COLO668 (cell line): Measurements from ENCODE around the gene MAPK8IP3.
"Not testable (repeated sequence)": the region's sequence is repeated elsewhere in the genome, so short reads cannot be mapped to it uniquely, and the experiment has no call there.

Source experiments
- DNase-seq: peaks from one replicate; lab custom pipeline; 2025; ENCODE audit not compliant: unreplicated experiment; lab: John Stamatoyannopoulos, UW

The MAPK8IP3 gene

GRCh38 chr16:1710811-1711507 is 5.0 kb downstream of the MAPK8IP3 start:
- DNase-seq = no peak

- no peak for DNase-seq
Observed at GRCh38 chr16:1712791-1713261, 6.8 kb downstream of the MAPK8IP3 start.

- DNase-seq = no peak
Observed at GRCh38 chr16:1713331-1713730, 7.3 kb downstream of the MAPK8IP3 start.

GRCh38 chr16:1713933-1714332 is 7.9 kb downstream of the MAPK8IP3 start:
- DNase-seq = peak; percentile 29

DNA sequence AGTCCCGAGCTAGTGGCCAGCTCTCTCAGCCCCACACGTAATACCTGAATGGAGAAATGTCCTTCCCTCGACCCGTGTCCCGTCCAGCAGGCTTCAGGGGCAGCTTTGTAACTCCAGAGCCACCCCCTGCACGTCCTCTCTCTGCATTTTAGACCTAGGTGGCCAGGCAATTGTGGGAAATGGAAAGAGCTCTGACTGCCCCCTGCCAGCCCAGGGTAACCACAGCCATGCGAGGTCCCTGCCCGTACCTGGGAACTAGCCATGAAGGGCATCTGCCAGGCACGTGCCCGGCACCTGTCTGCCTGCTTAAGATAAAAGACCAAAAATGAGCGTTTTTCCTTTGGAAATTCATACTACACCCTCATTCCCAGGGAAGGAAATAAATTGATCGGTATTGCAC is 9.2 kb downstream of the MAPK8IP3 start:
- DNase-seq = no peak

- not testable (repeated sequence) for DNase-seq
Observed at GRCh38 chr16:1718236-1718635, 12.2 kb downstream of the MAPK8IP3 start.

DNA sequence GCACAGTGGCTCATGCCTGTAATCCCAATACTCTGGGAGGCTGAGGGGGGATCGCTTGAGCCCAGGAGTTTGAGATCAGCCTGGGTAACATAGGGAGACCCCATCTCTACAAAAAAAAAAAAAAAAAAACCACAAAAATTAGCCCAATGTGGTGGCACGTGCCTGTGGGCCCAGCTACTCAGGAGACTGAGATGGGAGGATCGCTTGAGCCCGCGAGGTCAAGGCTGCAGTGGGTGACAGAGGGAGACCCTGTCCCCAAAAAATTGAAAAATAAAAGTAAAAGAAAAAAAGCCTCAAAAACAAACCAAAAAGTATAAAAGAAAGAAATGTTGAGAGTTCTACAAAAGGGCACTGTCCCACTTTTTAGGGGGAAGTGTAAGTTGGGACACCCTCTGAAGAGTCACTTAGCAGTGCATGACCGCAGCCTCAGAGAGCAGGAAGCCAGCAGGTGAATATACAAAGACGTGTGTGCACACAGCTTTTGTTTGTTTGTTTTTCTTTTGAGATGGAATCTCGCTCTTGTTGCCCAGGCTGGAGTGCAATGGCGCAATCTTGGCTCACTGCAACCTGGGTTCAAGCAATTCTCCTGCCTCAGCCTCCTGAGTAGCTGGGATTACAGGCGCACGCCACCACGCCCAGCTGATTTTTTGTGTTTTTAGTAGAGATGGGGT is 13.7 kb downstream of the MAPK8IP3 start:
- DNase-seq = peak; percentile 46

DNA sequence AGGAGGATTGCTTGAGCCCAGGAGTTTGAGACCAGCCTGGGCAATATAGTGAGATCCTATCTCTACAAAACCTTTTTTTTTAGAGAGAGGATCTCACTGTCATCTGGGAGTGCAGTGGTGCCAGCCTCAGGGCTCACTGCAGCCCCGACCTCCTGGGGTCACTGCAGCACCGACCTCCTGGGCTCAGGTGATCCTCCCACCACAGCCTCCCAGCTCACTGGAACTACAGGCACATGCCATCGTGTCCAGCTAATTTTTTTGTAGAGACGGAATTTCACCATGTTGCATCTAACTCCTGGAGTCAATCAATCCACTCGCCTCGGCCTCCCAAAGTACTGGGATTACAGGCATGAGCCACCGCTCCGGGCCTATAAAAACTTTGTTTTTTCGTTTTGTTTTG is 15.4 kb downstream of the MAPK8IP3 start:
- no peak for DNase-seq

DNA sequence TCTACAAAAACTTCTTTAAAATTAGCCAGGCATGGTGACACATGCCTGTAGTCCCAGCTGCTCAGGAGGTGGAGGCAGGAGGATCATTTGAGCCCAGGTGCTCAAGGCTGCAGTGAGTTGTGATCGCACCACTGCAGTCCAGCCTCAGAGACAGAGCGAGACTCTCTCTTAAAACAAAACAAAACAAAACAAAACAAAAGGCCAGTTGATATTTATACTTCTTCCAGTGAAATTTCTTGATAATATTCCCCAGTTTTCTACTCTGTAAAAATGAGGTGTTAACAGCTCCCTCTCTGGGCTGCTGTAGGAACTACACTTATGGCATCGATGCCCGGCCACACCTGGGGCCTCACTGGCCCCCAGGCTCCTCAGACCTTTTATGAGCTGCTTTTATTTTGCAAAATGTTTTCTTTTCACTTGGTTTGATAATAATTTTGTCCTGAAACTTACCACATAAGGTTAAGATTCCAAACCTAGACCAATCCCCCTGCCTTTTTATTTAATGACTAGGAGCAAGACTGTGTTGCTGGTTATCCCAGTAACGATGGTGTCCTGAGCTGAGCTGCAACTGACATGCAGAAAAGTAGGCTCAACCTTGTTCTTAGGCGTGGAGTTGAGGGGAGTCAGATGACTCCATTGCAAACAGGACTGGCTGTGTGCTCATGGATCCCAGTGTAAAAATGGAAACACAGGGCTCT is 17.6 kb downstream of the MAPK8IP3 start:
- peak; percentile 40 for DNase-seq

DNA sequence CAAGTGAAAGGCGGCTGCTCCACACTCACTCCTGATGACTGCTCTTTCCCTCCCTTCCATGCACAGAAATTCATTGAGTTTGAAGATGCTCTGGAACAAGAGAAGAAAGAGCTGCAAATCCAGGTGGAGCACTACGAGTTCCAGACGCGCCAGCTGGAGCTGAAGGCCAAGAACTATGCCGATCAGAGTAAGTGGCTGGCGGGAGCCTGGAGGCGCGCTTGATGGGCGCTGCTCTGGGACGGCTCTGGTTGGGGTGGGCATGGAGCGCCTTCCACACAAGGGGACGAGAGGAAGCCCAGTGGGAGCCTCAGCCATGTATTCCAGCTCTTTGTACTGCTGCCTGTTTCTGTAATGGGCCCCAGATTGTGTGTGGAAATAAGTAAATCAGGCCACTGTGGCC is 18.5 kb downstream of the MAPK8IP3 start:
- DNase-seq = no peak

DNA sequence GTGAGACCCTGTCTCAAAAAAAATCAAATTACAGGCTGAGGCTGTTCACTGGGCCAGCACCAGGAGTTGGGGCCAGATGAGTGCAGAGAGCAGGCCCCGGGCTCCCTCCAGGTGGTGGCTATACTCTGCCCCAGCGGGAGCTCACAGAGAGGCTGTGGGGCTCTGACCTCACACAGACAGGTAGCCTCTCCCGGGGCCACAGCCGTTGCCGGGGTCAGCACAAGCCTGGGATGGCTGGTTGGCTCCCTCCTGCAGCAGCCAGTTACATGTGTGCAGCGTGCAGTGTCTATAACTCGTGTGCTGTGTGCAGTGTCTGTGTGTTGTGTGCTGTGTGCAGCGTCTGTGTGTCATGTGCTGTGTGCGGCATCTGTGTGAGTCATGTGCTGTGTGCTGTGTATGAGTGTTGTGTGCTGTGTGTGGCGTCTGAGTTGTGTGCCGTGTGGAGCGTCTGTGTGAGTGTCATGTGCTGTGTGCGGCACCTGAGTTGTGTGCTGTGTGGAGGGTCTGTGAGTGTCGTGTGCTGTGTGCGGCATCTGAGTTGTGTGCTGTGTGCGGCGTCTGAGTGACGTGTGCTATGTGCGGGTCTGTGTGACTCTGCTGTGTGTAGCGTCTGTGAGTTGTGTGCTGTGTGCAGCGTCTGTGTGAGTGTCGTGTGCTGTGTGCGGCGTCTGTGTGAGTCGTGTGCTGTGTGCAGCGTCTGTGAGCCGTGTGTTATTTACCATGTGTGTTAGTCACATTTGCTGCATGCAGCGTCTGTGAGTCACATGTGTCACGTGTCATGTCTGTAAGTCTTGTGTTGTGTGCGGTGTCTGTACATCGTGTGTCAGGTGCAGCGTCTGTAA is 20.9 kb downstream of the MAPK8IP3 start:
- DNase-seq = no peak

GRCh38 chr16:1727651-1728624 is 21.9 kb downstream of the MAPK8IP3 start:
- no peak for DNase-seq

- no peak for DNase-seq
Observed at GRCh38 chr16:1729026-1729425, 23.0 kb downstream of the MAPK8IP3 start.

DNA sequence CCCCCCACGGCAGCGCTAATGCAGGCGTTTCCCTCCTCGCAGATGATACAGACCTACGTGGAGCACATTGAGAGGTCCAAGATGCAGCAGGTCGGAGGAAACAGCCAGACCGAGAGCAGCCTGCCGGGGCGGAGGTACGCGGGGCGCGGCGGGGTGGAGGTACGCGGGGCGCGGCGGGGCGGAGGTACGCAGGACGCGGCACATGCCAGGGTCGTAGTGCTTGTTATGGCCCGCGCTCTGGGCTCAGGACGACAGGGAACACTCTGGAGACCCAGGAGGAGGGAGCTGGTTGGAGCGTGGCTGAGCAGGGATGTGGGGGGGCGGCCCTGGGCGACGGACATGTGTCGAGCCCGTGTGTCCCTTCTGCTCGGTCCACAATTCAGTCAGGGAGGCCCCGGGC is 23.4 kb downstream of the MAPK8IP3 start:
- no peak for DNase-seq

GRCh38 chr16:1731073-1731472 is 25.1 kb downstream of the MAPK8IP3 start:
- DNase-seq = no peak

DNA sequence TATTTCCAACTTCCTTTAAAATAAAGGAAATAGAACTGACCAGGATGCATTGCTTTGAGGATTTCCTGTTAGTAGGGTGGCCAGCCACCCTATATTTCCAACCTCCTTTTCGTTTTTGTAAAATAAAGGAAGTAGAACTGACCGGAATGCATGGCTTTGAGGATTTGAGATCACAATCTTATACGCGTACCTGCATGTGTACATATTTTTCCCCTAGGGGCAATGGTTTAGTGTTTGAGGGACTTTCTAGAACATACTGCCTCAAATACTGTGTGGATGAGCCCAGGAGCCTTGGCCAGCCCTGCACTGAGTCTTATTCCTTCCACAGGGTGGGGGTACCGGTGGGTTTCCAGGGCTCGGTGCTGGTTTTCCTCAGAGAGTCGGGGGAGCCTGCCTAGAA is 25.6 kb downstream of the MAPK8IP3 start:
- no peak for DNase-seq

- DNase-seq = no peak
Observed at GRCh38 chr16:1732071-1732470, 26.1 kb downstream of the MAPK8IP3 start.

- not testable (repeated sequence) for DNase-seq
Observed at GRCh38 chr16:1732551-1732987, 26.6 kb downstream of the MAPK8IP3 start.

DNA sequence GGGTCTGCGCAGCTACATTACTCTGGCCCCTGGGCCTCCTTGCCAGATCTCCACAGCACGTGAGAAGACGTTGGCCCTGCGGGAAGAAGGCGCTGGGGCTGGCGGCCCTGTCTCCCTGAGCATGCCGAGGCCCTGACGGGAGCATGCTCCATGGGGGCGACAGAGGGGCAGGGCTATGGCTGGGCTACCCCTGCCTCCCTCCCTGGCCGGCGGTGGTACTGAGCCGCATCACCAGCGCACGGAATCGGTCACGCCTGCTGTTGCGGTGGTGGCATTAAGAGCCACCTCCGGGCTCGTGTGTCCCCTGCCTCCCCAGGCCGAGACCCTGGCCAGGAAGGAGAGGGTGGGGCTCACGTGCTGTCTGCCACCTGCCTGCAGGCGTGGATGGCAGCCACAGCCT is 28.1 kb downstream of the MAPK8IP3 start:
- no peak for DNase-seq

GRCh38 chr16:1734816-1735215 is 28.8 kb downstream of the MAPK8IP3 start:
- DNase-seq = no peak
